PC-3 (cell line): ENCODE measurements around the gene MAP3K9. TPM values are rescaled to one million over a fixed set of nuclear protein-coding genes. Genes with fewer than 3 reads are reported as not detected.
A peak's percentile ranks its signal among the peaks of the same experiment; 100 is the strongest.

ENCODE experiments used
- ATAC-seq: fragments of 200-7000 bp; cut with Tn5 transposase; 2 replicates; pipeline ENCODE4 v1.9.1; 2020; ENCODE audit warnings: mild to moderate bottlenecking, moderate library complexity
- BruUV-seq: library from RNA; stranded (reverse); fragments of 400-500 nt; replicated peaks from 2 replicates; lab custom pipeline; 2021; lab: Mats Ljungman, UMichigan
- CTCF ChIA-PET: fragments of 300-600 bp; sonication (Branson Sonifier 250); formaldehyde crosslinking; loops from one replicate; lab custom pipeline; 2022; ENCODE audit warnings: antibody characterized with exemption; lab: Charles Lee
- POLR2A ChIA-PET: fragments of 300-600 bp; sonication (Branson Sonifier 250); formaldehyde crosslinking; loops from one replicate; lab custom pipeline; 2022; ENCODE audit warnings: antibody characterized with exemption; ENCODE audit not compliant: unreplicated experiment; lab: Charles Lee
- DNase-seq: peaks from one replicate; pipeline ENCODE4 v3.0.0-alpha.2; 2015
- H2AFZ ChIP-seq: fragments of 300-600 bp; sonication (generic); 2 replicates; pipeline ENCODE4 v1.6.0; 2016; ENCODE audit warnings: antibody characterized with exemption, low read length
- H3F3A ChIP-seq: fragments of 300-600 bp; sonication (generic); one replicate; pipeline ENCODE4 v1.6.0; 2017; ENCODE audit warnings: antibody characterized with exemption, low read length, control low read depth, mild to moderate bottlenecking; ENCODE audit not compliant: unreplicated experiment
- H3K27ac ChIP-seq: fragments of 300-600 bp; sonication (generic); 2 replicates; pipeline ENCODE4 v1.5.1; 2016; ENCODE audit warnings: mild to moderate bottlenecking, low read length
- H3K27me3 ChIP-seq: fragments of 300-600 bp; sonication (generic); 2 replicates; pipeline ENCODE4 v1.6.1; 2016; ENCODE audit warnings: low read length, mixed read lengths
- H3K36me3 ChIP-seq: fragments of 300-600 bp; sonication (generic); 2 replicates; pipeline ENCODE4 v1.6.1; 2016; ENCODE audit warnings: low read depth, mixed run types, low read length, mixed read lengths
- H3K4me1 ChIP-seq: fragments of 300-600 bp; sonication (generic); 2 replicates; pipeline ENCODE4 v1.5.1; 2016; ENCODE audit warnings: low read length; ENCODE audit not compliant: insufficient read depth
- H3K4me2 ChIP-seq: fragments of 300-600 bp; sonication (generic); 2 replicates; pipeline ENCODE4 v1.6.0; 2016; ENCODE audit warnings: low read length
- H3K4me3 ChIP-seq: fragments of 300-600 bp; sonication (generic); 2 replicates; pipeline ENCODE4 v1.5.1; 2016; ENCODE audit warnings: mild to moderate bottlenecking, low read length, mixed read lengths
- H3K79me2 ChIP-seq: fragments of 300-600 bp; sonication (generic); 2 replicates; pipeline ENCODE4 v1.6.1; 2017; ENCODE audit warnings: low read length, mixed read lengths
- H3K9ac ChIP-seq: fragments of 300-600 bp; sonication (generic); 2 replicates; pipeline ENCODE4 v1.6.0; 2016; ENCODE audit warnings: mild to moderate bottlenecking, low read length
- H3K9me2 ChIP-seq: fragments of 300-600 bp; sonication (generic); replicated peaks from 2 replicates; pipeline ENCODE4 v1.6.1; 2016; ENCODE audit warnings: mixed run types, low read length, mixed read lengths
- H3K9me3 ChIP-seq: fragments of 300-600 bp; sonication (generic); 2 replicates; pipeline ENCODE4 v1.6.1; 2016; ENCODE audit warnings: low read length, mixed read lengths
- H4K20me1 ChIP-seq: fragments of 300-600 bp; sonication (generic); 2 replicates; pipeline ENCODE4 v1.6.1; 2016; ENCODE audit warnings: low read length, mixed read lengths
- EZH2 ChIP-seq: fragments of 300-600 bp; sonication (generic); IDR thresholded peaks from one replicate; pipeline ENCODE4 v1.6.1; 2017; ENCODE audit warnings: antibody characterized with exemption, mild to moderate bottlenecking, low read length; ENCODE audit not compliant: unreplicated experiment
- EZH2phosphoT487 ChIP-seq: fragments of 300-600 bp; sonication (generic); IDR thresholded peaks from 2 replicates; pipeline ENCODE4 v1.6.1; 2018; ENCODE audit warnings: mild to moderate bottlenecking, antibody characterized with exemption, low read length, borderline replicate concordance
- intact Hi-C: fragments of 100-400 bp; cut with micrococcal nuclease; formaldehyde crosslinking; loops from 2 replicates; pipeline ENCODE4 v1.9.0; 2023
- total RNA-seq: library from RNA; depleted of rRNA; stranded (reverse); fragments of >200 nt; gene quantifications from 2 replicates; pipeline ENCODE4 v1.2.3, GENCODE V29; 2014
- TF ChIP-seq, protein P1 (sequence below): fragments of 300-600 bp; sonication (generic); conservative IDR thresholded peaks from 2 replicates; pipeline ENCODE4 v1.5.1; 2017; ENCODE audit warnings: antibody characterized with exemption, low read depth, mild to moderate bottlenecking, low read length

Gene MAP3K9
- total RNA-seq, 1 experiment from 2014 or later = 13.4 TPM

DNA sequence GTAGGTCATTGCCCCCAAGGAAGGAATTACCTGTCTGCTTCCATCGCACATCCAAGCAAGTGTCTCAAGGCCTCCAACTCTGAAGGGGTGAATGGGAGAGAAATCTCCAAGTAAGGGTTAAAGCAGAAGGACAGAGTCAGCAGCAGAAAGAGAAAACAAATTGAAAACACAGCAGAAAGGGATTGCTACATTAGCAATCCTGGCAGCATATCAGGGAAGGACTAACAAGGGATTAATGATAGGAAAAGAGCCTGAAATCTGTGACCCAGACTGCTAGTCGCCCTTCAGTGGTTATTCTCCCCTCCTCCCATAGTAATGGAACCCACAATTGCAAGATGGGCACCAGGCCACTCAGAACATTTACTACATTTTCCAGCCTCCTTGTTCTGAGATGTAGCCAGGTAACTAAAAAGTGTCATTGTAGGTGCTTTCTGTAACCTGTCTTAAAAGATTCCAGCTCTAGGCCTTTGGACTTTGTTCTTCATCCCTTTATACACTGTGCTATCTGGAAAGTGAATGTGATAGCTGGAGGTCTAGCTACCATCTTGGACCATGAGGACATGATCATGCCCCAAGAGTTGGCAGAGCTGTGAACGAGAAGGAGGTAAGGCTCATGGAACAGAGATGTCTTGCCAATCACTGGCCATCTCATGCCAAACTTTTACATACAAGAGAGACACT lies 36.0 kb downstream of the MAP3K9 start:
- no peak overlapping the region for H3K4me2 ChIP-seq
- intact Hi-C loops = no loop called here
- no TSS peak for BruUV-seq
- DNase-seq = no peak
- H2AFZ ChIP-seq = no peak overlapping the region
- H3F3A ChIP-seq = no peaks in the 10 kb centered on the region
- H3K27ac ChIP-seq = no peak overlapping the region
- H3K4me1 ChIP-seq = peaks cover 11% of the 10 kb centered on the region
- no peak for ATAC-seq
- TF ChIP-seq EZH2 = no peak
- TF ChIP-seq EZH2phosphoT487 = no peak
- TF ChIP-seq, protein P1, sequence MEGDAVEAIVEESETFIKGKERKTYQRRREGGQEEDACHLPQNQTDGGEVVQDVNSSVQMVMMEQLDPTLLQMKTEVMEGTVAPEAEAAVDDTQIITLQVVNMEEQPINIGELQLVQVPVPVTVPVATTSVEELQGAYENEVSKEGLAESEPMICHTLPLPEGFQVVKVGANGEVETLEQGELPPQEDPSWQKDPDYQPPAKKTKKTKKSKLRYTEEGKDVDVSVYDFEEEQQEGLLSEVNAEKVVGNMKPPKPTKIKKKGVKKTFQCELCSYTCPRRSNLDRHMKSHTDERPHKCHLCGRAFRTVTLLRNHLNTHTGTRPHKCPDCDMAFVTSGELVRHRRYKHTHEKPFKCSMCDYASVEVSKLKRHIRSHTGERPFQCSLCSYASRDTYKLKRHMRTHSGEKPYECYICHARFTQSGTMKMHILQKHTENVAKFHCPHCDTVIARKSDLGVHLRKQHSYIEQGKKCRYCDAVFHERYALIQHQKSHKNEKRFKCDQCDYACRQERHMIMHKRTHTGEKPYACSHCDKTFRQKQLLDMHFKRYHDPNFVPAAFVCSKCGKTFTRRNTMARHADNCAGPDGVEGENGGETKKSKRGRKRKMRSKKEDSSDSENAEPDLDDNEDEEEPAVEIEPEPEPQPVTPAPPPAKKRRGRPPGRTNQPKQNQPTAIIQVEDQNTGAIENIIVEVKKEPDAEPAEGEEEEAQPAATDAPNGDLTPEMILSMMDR = no peak
- no peaks in the 10 kb centered on the region for H3K27me3 ChIP-seq
- H3K79me2 ChIP-seq = peaks cover 60% of the 10 kb centered on the region
- H3K4me3 ChIP-seq = no peak overlapping the region
- POLR2A ChIA-PET = no interaction called here
- no peaks in the 10 kb centered on the region for H3K9me2 ChIP-seq
- H4K20me1 ChIP-seq = no peaks in the 10 kb centered on the region
- no peak overlapping the region for H3K9ac ChIP-seq
- no peaks in the 10 kb centered on the region for H3K9me3 ChIP-seq
- CTCF ChIA-PET = no interaction called here
- H3K36me3 ChIP-seq = no peaks in the 10 kb centered on the region

DNA sequence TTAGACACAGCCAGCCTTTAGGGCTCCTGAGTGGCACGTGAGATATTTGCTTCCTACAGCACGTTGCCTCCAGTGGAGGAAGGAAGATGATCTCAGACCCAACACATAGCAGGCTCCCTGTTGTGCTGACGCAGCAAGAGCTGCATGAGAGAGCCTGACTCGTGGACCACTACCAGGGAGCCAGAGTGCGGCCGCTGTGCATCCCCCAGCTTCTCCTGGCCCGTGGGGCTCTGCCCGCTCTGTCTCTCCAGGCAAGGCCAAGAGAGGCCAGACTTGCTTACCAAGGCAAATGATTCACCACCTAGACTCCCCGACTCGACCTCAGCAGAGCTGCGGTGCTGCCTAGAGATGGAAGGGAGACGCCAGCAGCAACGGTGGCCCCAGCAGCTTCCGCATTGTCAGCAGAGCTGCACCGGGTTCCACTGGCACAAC lies 37.5 kb downstream of the MAP3K9 start:
- BruUV-seq = no TSS peak
- ChIA-PET CTCF (no interaction called here), POLR2A (no interaction called here)
- intact Hi-C loops = no loop called here
- Histone ChIP-seq H3K27ac (no peak overlapping the region), H3F3A (no peaks in the 10 kb centered on the region), H3K9me2 (no peaks in the 10 kb centered on the region), H3K79me2 (peaks cover 48% of the 10 kb centered on the region), H3K4me1 (peaks cover 11% of the 10 kb centered on the region), H3K4me3 (no peak overlapping the region), H2AFZ (no peak overlapping the region), H3K36me3 (no peaks in the 10 kb centered on the region), H4K20me1 (no peaks in the 10 kb centered on the region), H3K9me3 (no peaks in the 10 kb centered on the region), H3K27me3 (no peaks in the 10 kb centered on the region), H3K4me2 (no peak overlapping the region), H3K9ac (no peak overlapping the region)
- DNase-seq = no peak
- TF ChIP-seq, protein P1 = no peak
- TF ChIP-seq EZH2 (no peak), EZH2phosphoT487 (no peak)
- ATAC-seq = no peak

DNA sequence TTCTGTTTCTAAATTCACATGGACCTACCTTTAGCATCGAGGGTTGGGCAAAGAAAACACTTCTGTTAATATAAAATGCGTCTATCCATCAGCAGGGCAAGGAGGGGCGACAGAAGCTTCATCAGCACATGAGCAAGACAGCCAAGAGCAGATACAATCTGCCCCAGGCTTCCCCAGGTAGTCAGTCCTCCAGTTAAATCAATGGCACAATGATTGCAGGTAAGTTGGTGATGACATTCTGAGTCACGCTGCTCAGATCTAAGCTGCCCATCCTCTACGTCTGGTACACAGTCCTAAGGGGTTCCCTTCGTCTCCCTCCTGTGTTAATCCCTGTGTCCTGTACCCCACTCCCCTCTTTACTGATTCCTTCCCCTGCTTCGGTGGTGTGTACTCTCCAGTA lies 38.8 kb downstream of the MAP3K9 start:
- ATAC-seq (peak; percentile 88), DNase-seq (peak; percentile 86)
- no peaks in the 10 kb centered on the region for H3K36me3 ChIP-seq
- POLR2A ChIA-PET = no interaction called here
- CTCF ChIA-PET = no interaction called here
- TF ChIP-seq, protein P1 = no peak
- TF ChIP-seq EZH2phosphoT487 (no peak), EZH2 (no peak)
- H3K79me2 ChIP-seq = peaks cover 57% of the 10 kb centered on the region
- H3K9ac ChIP-seq = no peak overlapping the region
- no TSS peak for BruUV-seq
- no peaks in the 10 kb centered on the region for H3K9me3 ChIP-seq
- H3K27me3 ChIP-seq = no peaks in the 10 kb centered on the region
- no peaks in the 10 kb centered on the region for H3K9me2 ChIP-seq
- no peak overlapping the region for H3K4me3 ChIP-seq
- H4K20me1 ChIP-seq = no peaks in the 10 kb centered on the region
- no peak overlapping the region for H3K4me2 ChIP-seq
- intact Hi-C loops = no loop called here
- H3K27ac ChIP-seq = no peak overlapping the region
- peaks cover 11% of the 10 kb centered on the region for H3K4me1 ChIP-seq
- no peaks in the 10 kb centered on the region for H3F3A ChIP-seq
- no peak overlapping the region for H2AFZ ChIP-seq
